SKM-1 treated with dmso at 0.1 percent for 144 hours (cell line): Measurements from ENCODE around the gene SLC36A1.

Experiments
- DNase-seq: peaks from one replicate; lab custom pipeline; 2025; ENCODE audit not compliant: unreplicated experiment; lab: John Stamatoyannopoulos, UW

SLC36A1 gene

GRCh38 chr5:151451626-151452520 lies 4.5 kb downstream of the SLC36A1 start:
- no peak for DNase-seq

DNA sequence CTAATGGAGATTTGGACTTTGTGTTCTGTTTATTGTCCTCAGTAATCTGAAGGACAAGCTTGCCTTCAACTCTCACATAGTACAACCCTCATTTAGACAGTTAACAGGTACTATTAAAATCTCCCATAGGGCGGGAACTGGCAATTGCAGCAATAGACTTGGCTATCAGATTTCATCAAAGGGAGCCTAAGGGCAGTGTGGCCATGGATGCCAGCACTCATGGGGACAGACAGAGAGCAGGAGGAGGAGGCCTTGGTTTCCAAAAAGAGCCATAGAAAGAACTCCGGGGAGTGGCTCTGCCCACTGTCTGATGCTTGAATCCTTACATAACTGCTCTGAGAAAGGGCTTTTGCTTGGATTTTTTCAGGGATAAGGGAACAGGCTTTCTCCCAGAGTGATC lies 6.8 kb downstream of the SLC36A1 start:
- DNase-seq, result no peak

DNA sequence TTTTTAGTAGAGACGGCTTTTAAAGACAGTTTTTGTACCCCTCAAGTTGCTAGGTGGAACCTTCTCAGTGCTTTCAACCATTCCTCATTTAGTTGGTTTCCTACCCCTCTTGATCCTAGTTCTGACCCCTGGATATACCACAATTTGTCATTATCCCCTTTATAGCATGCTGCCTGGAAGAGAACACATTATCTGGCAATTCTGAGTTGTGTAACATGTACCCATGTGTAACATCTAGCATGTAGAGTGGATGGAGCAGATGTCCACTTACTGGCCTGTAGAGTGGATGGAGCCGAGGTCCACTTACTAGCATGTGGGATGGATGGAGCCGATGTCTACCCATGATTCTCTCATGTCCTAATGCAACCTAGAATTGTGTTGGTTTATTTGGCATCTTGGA lies 7.5 kb downstream of the SLC36A1 start:
- no peak for DNase-seq

- no peak for DNase-seq
Measured at GRCh38 chr5:151456321-151456940, 9.0 kb downstream of the SLC36A1 start.

GRCh38 chr5:151458314-151458713 lies 10.9 kb downstream of the SLC36A1 start:
- DNase-seq, result no peak

GRCh38 chr5:151459680-151460324 lies 12.4 kb downstream of the SLC36A1 start:
- no peak for DNase-seq

GRCh38 chr5:151461312-151461711 lies 13.9 kb downstream of the SLC36A1 start:
- no peak for DNase-seq

- DNase-seq, result no peak
Measured at GRCh38 chr5:151463137-151464029, 16.0 kb downstream of the SLC36A1 start.

GRCh38 chr5:151464101-151464500 lies 16.7 kb downstream of the SLC36A1 start:
- DNase-seq, result no peak

DNA sequence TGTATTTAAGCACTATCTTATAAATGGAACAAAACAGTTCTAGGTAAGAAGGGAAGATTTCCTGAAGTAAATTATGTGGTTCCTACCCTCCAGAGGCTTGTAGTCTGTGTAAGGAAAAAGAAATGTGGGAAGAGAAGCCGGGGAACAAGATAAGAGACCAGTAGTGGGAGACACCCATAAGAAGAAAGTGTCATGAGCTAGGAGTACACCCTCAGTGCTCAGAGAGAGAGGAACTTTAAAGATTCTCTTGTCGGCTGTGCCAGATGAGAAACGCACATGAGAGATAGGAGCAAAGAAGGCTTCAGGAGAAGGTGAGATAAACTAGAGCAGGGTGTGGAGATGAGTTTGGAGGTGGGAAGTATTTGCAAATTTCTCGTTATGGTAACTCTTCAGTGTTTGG lies 18.1 kb downstream of the SLC36A1 start:
- no peak for DNase-seq

GRCh38 chr5:151467576-151467975 lies 20.2 kb downstream of the SLC36A1 start:
- no peak for DNase-seq

GRCh38 chr5:151469386-151469785 lies 22.0 kb downstream of the SLC36A1 start:
- no peak for DNase-seq

DNA sequence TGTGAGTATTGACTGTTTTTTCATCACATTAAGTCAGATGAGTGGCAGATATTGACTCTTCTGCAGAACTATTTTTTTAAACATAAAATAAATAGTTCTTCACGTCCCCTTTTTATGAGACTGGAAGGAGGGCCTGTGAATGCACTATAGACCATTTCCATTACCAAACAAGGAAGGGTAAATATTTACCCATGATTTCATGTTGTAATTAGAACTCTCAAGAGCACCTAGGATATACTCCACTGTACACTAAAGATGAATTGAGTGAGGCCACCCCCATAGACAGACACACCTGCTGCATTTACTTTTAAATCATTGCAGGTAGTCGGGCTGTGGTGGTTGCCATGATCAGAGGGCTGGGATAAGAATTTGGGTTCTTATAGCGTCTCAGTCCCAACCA lies 22.6 kb downstream of the SLC36A1 start:
- no peak for DNase-seq

GRCh38 chr5:151470439-151470838 lies 23.0 kb downstream of the SLC36A1 start:
- DNase-seq, result no peak

DNA sequence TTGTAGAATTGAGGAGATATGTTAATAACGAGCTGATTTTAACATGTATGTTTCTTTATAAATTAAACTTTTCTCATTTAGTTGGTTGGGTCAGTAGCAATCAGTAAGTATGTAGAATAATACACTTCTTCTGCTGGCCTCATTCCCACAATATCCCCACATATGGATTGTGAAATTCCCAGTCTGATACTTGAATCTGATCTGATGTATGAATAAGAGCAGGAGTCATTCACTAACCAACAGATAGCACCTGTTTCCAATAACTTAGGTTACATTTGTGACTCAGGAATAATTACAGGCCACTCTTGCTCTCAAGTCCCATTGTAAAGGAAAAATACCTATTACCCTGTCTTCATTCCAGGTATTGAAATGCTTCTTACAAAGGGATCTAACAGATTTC lies 23.9 kb downstream of the SLC36A1 start:
- DNase-seq, result no peak

GRCh38 chr5:151474799-151475198 lies 27.4 kb downstream of the SLC36A1 start:
- DNase-seq, result no peak

- DNase-seq, result no peak
Measured at GRCh38 chr5:151475388-151475787, 28.0 kb downstream of the SLC36A1 start.

GRCh38 chr5:151476016-151476415 lies 28.6 kb downstream of the SLC36A1 start:
- DNase-seq, result no peak

GRCh38 chr5:151477101-151477500 lies 29.7 kb downstream of the SLC36A1 start:
- DNase-seq, result no peak

GRCh38 chr5:151480384-151481293 lies 33.2 kb downstream of the SLC36A1 start:
- no peak for DNase-seq
